Tracheal epithelial cell (primary cell): Measurements from ENCODE around the gene SEMA3C. TPM values are rescaled to one million over a fixed set of nuclear protein-coding genes. Genes with fewer than 3 reads are reported as not detected.

ENCODE experiments used
- total RNA-seq: library from RNA; depleted of rRNA; stranded (reverse); fragments of >200 nt; gene quantifications from 2 replicates; pipeline ENCODE4 v1.2.1, GENCODE V29; 2014

SEMA3C gene
- total RNA-seq: 128 and 267 TPM in 2 replicates

GRCh38 chr7:80918909-80919721, at the start of gene SEMA3C:
TSS of gene SEMA3C (minus strand) at chr7:80919051. CDS start at chr7:80916781, 2,270 bp downstream.

